Testis (tissue), 3 donors: Measurements from ENCODE around the gene PCSK4. TPM values are rescaled to one million over a fixed set of nuclear protein-coding genes. Genes with fewer than 3 reads are reported as not detected.
A peak's percentile ranks its signal among the peaks of the same experiment; 100 is the strongest.
"Not testable (repeated sequence)": the region's sequence is repeated elsewhere in the genome, so short reads cannot be mapped to it uniquely, and the experiment has no call there.

ENCODE experiments used
- DNase-seq: peaks from one replicate; pipeline ENCODE4 v3.0.0-alpha.2; 2019
- H3K27ac ChIP-seq, 2 donors: fragments of 200-600 bp; sonication (generic); one replicate each; pipeline ENCODE4 v1.5.1; 2019
- H3K27me3 ChIP-seq: fragments of 200-600 bp; sonication (generic); one replicate; pipeline ENCODE4 v1.5.1; 2019
- H3K36me3 ChIP-seq: fragments of 200-600 bp; sonication (generic); one replicate; pipeline ENCODE4 v1.5.1; 2017; ENCODE audit warnings: low read depth; ENCODE audit errors: missing control alignments
- H3K4me1 ChIP-seq: fragments of 200-600 bp; sonication (generic); one replicate; pipeline ENCODE4 v1.5.1; 2019
- H3K4me3 ChIP-seq, 2 donors: fragments of 200-600 bp; sonication (generic); one replicate each; pipeline ENCODE4 v1.5.1; 2017 to 2019
- H3K9me3 ChIP-seq: fragments of 200-600 bp; sonication (generic); one replicate; pipeline ENCODE4 v1.5.1; 2017
- POLR2A ChIP-seq: fragments of 450-650 bp; IDR thresholded peaks from one replicate; pipeline ENCODE4 v1.6.1; 2017; ENCODE audit warnings: antibody characterized with exemption, mild to moderate bottlenecking, moderate library complexity
- WGBS, 2 donors: methylation state at CpG; one replicate each; pipeline ENCODE4 v1.1.5; 2018; 5-methylcytosine and 5-hydroxymethylcytosine counted together
- intact Hi-C: fragments of 100-400 bp; cut with DNase I; formaldehyde crosslinking; loops from one replicate; pipeline ENCODE4 v1.15.1; 2023; ENCODE audit warnings: low total_unique reads
- polyA plus RNA-seq: library from polyadenylated mRNA; stranded (reverse); fragments of 350-450 nt; fragmentation: Illumina TruSeq; extraction: RNeasy Lipid Tissue Mini Kit (QIAGEN cat#74804); gene quantifications from one replicate; pipeline ENCODE4 v1.2.3, GENCODE V29; 2014; ENCODE audit warnings: low read depth, low replicate concordance; ENCODE audit not compliant: insufficient read depth
- total RNA-seq, 2 donors: library from RNA; depleted of rRNA; stranded (reverse); fragments of >200 nt; gene quantifications; one replicate each; pipeline ENCODE4 v1.2.3, GENCODE V29; 2016
- TF ChIP-seq, protein P1 (sequence below), 3 experiments: fragments of 450-650 bp in 2 of 3; fragments of 200-600 bp in 1 of 3; sonication (generic) in 1 of 3; IDR thresholded peaks; one replicate each; pipeline ENCODE4 v1.5.1; 2016 to 2019; ENCODE audit warnings: antibody characterized with exemption in 3 of 3, mild to moderate bottlenecking in 2 of 3, moderate library complexity in 1 of 3

PCSK4 gene
- total and polyA plus RNA-seq, 3 donors from 2014 or later = 108 to 203 (median 179) TPM

DNA sequence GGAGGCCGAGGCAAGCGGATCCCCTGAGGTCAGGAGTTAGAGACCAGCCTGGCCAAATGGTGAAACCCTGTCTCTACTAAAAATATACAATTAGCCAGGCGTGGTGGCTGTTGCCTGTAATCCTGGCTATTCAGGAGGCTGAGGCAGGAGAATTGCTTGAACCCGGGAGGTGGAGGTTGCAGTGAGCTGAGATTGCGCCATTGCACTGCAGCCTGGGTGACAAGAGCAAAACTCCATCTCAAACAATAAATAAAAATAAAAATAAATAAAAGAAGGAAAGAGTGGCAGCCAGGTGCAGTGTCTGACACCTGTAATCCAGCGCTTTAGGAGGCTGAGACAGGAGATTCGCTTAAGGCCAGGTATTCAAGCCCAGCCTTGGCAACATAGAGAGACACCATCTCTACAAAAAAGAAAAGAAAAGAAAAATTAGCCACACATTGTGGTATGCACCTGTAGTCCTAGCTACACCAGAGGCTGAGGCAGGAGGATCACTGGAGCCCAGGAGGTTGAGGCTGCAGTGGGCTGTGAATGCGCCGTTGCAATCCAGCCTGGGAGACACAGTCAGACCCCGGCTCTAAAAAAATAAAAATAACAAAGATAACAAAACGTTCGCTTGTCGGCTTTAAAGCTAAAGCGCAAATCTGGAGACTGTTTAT, 12.4 kb upstream of the PCSK4 start:
- no peak for TF ChIP-seq POLR2A
- TF ChIP-seq, protein P1, sequence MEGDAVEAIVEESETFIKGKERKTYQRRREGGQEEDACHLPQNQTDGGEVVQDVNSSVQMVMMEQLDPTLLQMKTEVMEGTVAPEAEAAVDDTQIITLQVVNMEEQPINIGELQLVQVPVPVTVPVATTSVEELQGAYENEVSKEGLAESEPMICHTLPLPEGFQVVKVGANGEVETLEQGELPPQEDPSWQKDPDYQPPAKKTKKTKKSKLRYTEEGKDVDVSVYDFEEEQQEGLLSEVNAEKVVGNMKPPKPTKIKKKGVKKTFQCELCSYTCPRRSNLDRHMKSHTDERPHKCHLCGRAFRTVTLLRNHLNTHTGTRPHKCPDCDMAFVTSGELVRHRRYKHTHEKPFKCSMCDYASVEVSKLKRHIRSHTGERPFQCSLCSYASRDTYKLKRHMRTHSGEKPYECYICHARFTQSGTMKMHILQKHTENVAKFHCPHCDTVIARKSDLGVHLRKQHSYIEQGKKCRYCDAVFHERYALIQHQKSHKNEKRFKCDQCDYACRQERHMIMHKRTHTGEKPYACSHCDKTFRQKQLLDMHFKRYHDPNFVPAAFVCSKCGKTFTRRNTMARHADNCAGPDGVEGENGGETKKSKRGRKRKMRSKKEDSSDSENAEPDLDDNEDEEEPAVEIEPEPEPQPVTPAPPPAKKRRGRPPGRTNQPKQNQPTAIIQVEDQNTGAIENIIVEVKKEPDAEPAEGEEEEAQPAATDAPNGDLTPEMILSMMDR (IDR thresholded peaks at IDR 0.05) = no peak
- intact Hi-C loops = no loop called here
- Histone ChIP-seq H3K27me3 (no peaks in the 10 kb centered on the region), H3K4me3 (peak overlapping the region in 1 of 2 donors; percentile 8), H3K27ac (peak overlapping the region in 1 of 2 donors; percentile 64), H3K9me3 (no peaks in the 10 kb centered on the region), H3K36me3 (no peaks in the 10 kb centered on the region), H3K4me1 (peaks cover 28% of the 10 kb centered on the region)
- DNase-seq = no peak
- 45 to 48% methylated on average over 14 of the region's 14 CpGs for WGBS, 2 donors

DNA sequence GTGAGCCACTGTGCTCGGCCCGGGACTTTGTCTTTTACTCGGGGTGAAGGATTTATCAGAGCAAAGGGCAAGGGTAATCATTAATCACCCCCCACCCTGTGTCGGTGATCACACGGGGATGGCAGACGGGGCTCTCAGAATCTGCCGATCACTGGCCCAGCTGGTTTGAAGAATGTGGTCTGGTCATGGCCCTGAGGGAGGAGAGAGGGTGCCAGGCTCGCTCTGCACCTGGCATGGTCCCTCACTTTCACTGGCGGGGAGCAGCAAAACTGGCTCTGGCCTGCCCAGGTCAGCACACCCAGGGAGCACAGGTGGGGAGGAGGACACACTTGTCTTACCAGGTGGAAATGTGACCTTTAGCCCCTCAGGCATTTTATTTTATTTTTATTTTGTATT, 11.0 kb upstream of the PCSK4 start:
- WGBS, 2 donors = 75% methylated on average over 9 of the region's 9 CpGs
- no peak overlapping the region for H3K27ac ChIP-seq
- H3K9me3 ChIP-seq = no peaks in the 10 kb centered on the region
- intact Hi-C loops = no loop called here
- no peaks in the 10 kb centered on the region for H3K36me3 ChIP-seq
- no peak for DNase-seq
- peaks cover 25% of the 10 kb centered on the region for H3K4me1 ChIP-seq
- no peak overlapping the region for H3K4me3 ChIP-seq
- no peaks in the 10 kb centered on the region for H3K27me3 ChIP-seq
- TF ChIP-seq, protein P1 (IDR thresholded peaks at IDR 0.05) = no peak
- no peak for TF ChIP-seq POLR2A

DNA sequence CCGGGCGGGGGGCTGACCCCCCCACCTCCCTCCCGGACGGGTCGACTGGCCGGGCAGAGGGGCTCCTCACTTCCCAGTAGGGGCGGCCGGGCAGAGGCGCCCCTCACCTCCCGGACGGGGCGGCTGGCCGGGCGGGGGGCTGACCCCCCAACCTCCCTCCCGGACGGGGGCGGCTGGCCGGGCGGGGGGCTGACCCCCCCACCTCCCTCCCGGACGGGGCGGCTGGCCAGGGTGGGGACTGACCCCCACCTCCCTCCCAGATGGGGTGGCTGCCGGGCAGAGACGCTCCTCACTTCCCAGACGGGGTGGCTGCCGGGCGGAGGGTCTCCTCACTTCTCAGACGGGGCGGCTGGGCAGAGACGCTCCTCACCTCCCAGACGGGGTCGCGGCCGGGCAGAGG, 9.1 kb upstream of the PCSK4 start:
- no CpG with 5 or more reads among the region's 34 CpGs for WGBS, 2 donors
- H3K36me3 ChIP-seq, H3K27ac ChIP-seq, intact Hi-C loops, DNase-seq, H3K4me3 ChIP-seq, H3K27me3 ChIP-seq, H3K9me3 ChIP-seq: not testable (repeated sequence)
- peaks cover 35% of the 10 kb centered on the region for H3K4me1 ChIP-seq

DNA sequence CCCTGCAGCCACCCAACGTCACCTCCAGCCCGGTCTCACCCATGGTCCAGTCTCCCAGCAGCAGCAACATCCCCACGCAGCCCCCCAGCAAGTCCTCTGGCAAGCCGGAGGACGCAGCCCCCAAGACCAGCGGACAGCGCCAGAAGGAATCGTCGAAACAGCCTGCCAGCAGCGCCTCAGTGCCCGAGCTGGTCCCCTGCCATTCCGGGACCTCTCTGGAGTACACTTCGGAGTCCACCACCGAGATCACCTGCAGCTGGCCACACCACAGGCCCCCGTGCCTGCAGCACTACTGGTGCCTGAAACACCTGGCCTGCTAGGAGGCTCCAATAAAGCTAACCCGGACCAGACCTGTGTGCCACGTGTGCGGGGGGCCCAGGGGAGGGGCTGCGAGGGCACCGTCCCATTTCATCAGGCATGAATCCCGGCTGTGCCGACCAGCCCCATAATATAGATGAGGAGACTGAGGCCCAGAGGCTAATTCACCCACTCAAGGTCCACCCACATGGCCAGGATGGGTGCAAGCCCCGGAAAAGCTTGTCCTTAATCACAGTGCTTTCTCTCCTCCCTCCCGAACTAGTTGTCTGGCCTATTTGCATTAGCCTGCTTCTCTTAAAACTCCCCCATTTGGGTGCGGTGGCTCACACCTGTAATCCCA, 7.6 kb upstream of the PCSK4 start:
- no peaks in the 10 kb centered on the region for H3K9me3 ChIP-seq
- intact Hi-C loops = no loop called here
- H3K4me3 ChIP-seq = no peak overlapping the region
- DNase-seq = no peak
- H3K27ac ChIP-seq = no peak overlapping the region
- H3K4me1 ChIP-seq = peaks cover 34% of the 10 kb centered on the region
- no peak for TF ChIP-seq POLR2A
- H3K27me3 ChIP-seq = no peaks in the 10 kb centered on the region
- WGBS, 2 donors = 72 to 86% methylated on average over 6 to 25 of the region's 25 CpGs
- H3K36me3 ChIP-seq = no peaks in the 10 kb centered on the region

DNA sequence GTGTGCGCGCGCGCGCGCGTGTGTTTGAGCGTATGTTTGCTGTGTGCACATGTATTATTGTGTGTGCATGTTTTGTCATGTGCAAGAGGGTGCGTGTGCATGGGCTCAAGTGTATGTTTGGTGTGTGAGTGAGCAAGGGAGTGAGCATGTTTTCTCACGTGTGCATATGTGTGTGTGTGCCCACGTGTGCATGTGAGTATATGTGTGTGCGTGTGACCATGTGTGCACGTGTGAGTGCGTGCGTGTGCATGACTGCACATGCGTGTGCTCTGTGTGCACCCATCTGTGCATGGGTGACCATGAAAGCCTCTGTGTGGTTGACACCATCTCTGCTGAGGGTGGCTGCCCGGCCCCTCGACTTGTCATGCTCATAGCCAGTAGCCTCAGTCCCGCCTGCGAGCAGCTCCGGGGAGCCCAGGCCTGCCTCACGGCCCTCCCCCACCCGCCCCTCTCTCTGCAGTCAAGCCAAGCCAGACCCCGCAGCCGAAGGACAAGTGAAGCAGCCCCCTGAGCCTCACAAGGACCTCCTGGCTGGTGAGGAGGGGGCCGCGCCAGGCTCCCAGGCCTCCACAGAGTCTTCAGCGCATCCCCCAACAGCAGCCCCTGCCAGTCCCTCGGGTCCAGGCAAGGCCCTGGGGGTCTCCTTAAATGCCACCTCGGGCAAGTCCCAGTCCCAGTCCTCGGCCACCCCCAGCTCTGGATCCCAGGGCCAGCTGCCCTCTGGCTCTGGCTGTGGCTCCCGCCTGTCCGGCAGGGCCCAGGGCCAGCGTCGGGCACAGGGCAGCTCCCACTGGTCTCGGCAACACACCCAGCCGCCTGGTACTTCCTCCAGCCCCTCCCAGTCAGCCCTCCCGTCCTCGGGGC, 6.8 kb upstream of the PCSK4 start:
- H3K27me3 ChIP-seq = no peaks in the 10 kb centered on the region
- H3K9me3 ChIP-seq = no peaks in the 10 kb centered on the region
- H3K4me1 ChIP-seq = peaks cover 37% of the 10 kb centered on the region
- WGBS, 2 donors = 72 to 76% methylated on average over 24 to 32 of the region's 39 CpGs
- TF ChIP-seq POLR2A = no peak
- TF ChIP-seq, protein P1 (IDR thresholded peaks at IDR 0.05) = no peak
- intact Hi-C loops = no loop called here
- H3K27ac ChIP-seq = no peak overlapping the region
- no peak overlapping the region for H3K4me3 ChIP-seq
- no peaks in the 10 kb centered on the region for H3K36me3 ChIP-seq
- peak; percentile 52 for DNase-seq
